HEK293 (cell line): Measurements from ENCODE around the gene GGTLC2.

Experiments
- CTCF ChIA-PET: fragments of 350-600 bp; formaldehyde crosslinking; extraction: SDS; loops from one replicate; lab custom pipeline; 2021; ENCODE audit warnings: antibody characterized with exemption; lab: Yijun Ruan, JAX
- POLR2A ChIA-PET: fragments of 300-600 bp; formaldehyde crosslinking; extraction: SDS; loops from one replicate; lab custom pipeline; 2020; ENCODE audit warnings: antibody characterized with exemption, inconsistent platforms; lab: Yijun Ruan, JAX
- H3K27ac ChIP-seq: fragments of 200-500 bp; sonication (Bioruptor generic); 2 replicates; pipeline ENCODE4 v1.5.1; 2014; ENCODE audit warnings: low read depth, low read length, control low read depth, inconsistent platforms; ENCODE audit errors: extremely low read depth
- H3K36me3 ChIP-seq, 2 experiments: fragments of 200-500 bp in 1 of 2; sonication (Bioruptor generic) in 1 of 2; 1 replicate in 1 of 2; 2 replicates in 1 of 2; pipeline ENCODE4 v1.5.1; 2014 to 2017; ENCODE audit warnings: inconsistent platforms in 2 of 2, low read length in 2 of 2; ENCODE audit not compliant: control insufficient read depth in 2 of 2, insufficient read depth in 1 of 2
- H3K4me1 ChIP-seq: fragments of 200-500 bp; sonication (Bioruptor generic); 2 replicates; pipeline ENCODE4 v1.5.1; 2014; ENCODE audit warnings: mild to moderate bottlenecking, low read length, inconsistent platforms; ENCODE audit not compliant: control insufficient read depth, insufficient read depth
- H3K4me3 ChIP-seq: 2 replicates; pipeline ENCODE4 v1.5.1; 2011; ENCODE audit warnings: low read depth, mild to moderate bottlenecking, control low read depth, low read length, moderate library complexity
- H3K9me3 ChIP-seq: fragments of 200-500 bp; sonication (Bioruptor generic); 2 replicates; pipeline ENCODE4 v1.5.1; 2014; ENCODE audit warnings: low read depth, low read length, inconsistent platforms; ENCODE audit not compliant: control insufficient read depth, insufficient read depth
- HIC1 ChIP-seq: fragments of 450-650 bp; formaldehyde crosslinking; IDR thresholded peaks from 2 replicates; pipeline ENCODE4 v1.5.1; 2016; ENCODE audit warnings: missing biosample characterization, missing genetic modification characterization
- KLF7 ChIP-seq: fragments of 450-650 bp; formaldehyde crosslinking; IDR thresholded peaks from 2 replicates; pipeline ENCODE4 v1.5.1; 2016; ENCODE audit warnings: missing biosample characterization, missing genetic modification characterization, borderline replicate concordance
- MYNN ChIP-seq: fragments of 450-650 bp; formaldehyde crosslinking; IDR thresholded peaks from 2 replicates; pipeline ENCODE4 v1.5.1; 2016; ENCODE audit warnings: missing biosample characterization, missing genetic modification characterization, borderline replicate concordance
- PRDM10 ChIP-seq: fragments of 450-650 bp; formaldehyde crosslinking; IDR thresholded peaks from 2 replicates; pipeline ENCODE4 v1.5.1; 2016; ENCODE audit warnings: missing biosample characterization, missing genetic modification characterization
- ZBTB11 ChIP-seq: fragments of 450-650 bp; formaldehyde crosslinking; conservative IDR thresholded peaks from 2 replicates; pipeline ENCODE4 v1.5.1; 2016; ENCODE audit warnings: low read depth, missing biosample characterization, missing genetic modification characterization
- ZFP3 ChIP-seq: fragments of 450-650 bp; formaldehyde crosslinking; IDR thresholded peaks from 2 replicates; pipeline ENCODE4 v1.5.1; 2016; ENCODE audit warnings: low read depth, missing biosample characterization, missing genetic modification characterization
- ZNF146 ChIP-seq: fragments of 450-650 bp; formaldehyde crosslinking; IDR thresholded peaks from 2 replicates; pipeline ENCODE4 v1.5.1; 2016; ENCODE audit warnings: missing biosample characterization, missing genetic modification characterization
- ZNF18 ChIP-seq: fragments of 450-650 bp; formaldehyde crosslinking; IDR thresholded peaks from 2 replicates; pipeline ENCODE4 v1.5.1; 2016; ENCODE audit warnings: missing biosample characterization, missing genetic modification characterization
- ZNF549 ChIP-seq: fragments of 450-650 bp; IDR thresholded peaks from 2 replicates; pipeline ENCODE4 v1.5.1; 2018; ENCODE audit warnings: missing biosample characterization, missing genetic modification characterization, mild to moderate bottlenecking, inconsistent platforms, moderate library complexity
- ZNF629 ChIP-seq: fragments of 450-650 bp; formaldehyde crosslinking; IDR thresholded peaks from 2 replicates; pipeline ENCODE4 v1.5.1; 2017; ENCODE audit warnings: missing biosample characterization, missing genetic modification characterization
- ZNF645 ChIP-seq: fragments of 450-650 bp; formaldehyde crosslinking; IDR thresholded peaks from 2 replicates; pipeline ENCODE4; 2016; ENCODE audit warnings: missing biosample characterization, missing genetic modification characterization
- ZNF670 ChIP-seq: fragments of 450-650 bp; formaldehyde crosslinking; IDR thresholded peaks from 2 replicates; pipeline ENCODE4 v1.5.1; 2016; ENCODE audit warnings: missing biosample characterization, missing genetic modification characterization, low read depth
- ZNF785 ChIP-seq: fragments of 450-650 bp; formaldehyde crosslinking; IDR thresholded peaks from 2 replicates; pipeline ENCODE4 v1.5.1; 2016; ENCODE audit warnings: missing biosample characterization, missing genetic modification characterization
- ZSCAN23 ChIP-seq: fragments of 450-650 bp; formaldehyde crosslinking; IDR thresholded peaks from 2 replicates; pipeline ENCODE4 v1.5.1; 2016; ENCODE audit warnings: missing biosample characterization, missing genetic modification characterization
- ZSCAN4 ChIP-seq: fragments of 450-650 bp; formaldehyde crosslinking; IDR thresholded peaks from 2 replicates; pipeline ENCODE4 v1.5.1; 2017; ENCODE audit warnings: missing biosample characterization, missing genetic modification characterization
- ZXDB ChIP-seq: fragments of 450-650 bp; formaldehyde crosslinking; IDR thresholded peaks from 2 replicates; pipeline ENCODE4 v1.5.1; 2016; ENCODE audit warnings: missing biosample characterization, missing genetic modification characterization

The GGTLC2 gene

GRCh38 chr22:22682807-22683667, 38.6 kb downstream of the GGTLC2 start:
- Histone ChIP-seq H3K4me1 (no peaks in the 10 kb centered on the region), H3K9me3 (no peaks in the 10 kb centered on the region), H3K27ac (no peak overlapping the region), H3K36me3 (no peaks in the 10 kb centered on the region), H3K4me3 (no peak overlapping the region)
- CTCF ChIA-PET, result interaction anchor here (0.6 to 4.5 kb wide), 9 partner anchors 10 to 219 kb away, joined by 3 to 88 read pairs (median 5); no protein-coding TSS in a partner anchor
- POLR2A ChIA-PET, result no interaction called here
- TF ChIP-seq ZNF670 (tag by site-specific recombination), result no peak
- peak; percentile 95 for TF ChIP-seq ZSCAN4 (tag by site-specific recombination)
- no peak for TF ChIP-seq MYNN (tag by site-specific recombination)

GRCh38 chr22:22683668-22684361, 39.4 kb downstream of the GGTLC2 start:
- H3K9me3 ChIP-seq, result no peaks in the 10 kb centered on the region
- no peak overlapping the region for H3K27ac ChIP-seq
- ChIA-PET POLR2A (no interaction called here), CTCF (interaction anchor here (0.6 to 4.5 kb wide), 20 partner anchors 9 to 253 kb away, joined by 3 to 88 read pairs (median 6); no protein-coding TSS in a partner anchor)
- no peaks in the 10 kb centered on the region for H3K36me3 ChIP-seq
- H3K4me3 ChIP-seq, result no peak overlapping the region
- TF ChIP-seq ZNF146 (no peak), ZSCAN23 (no peak), ZNF18 (tag by site-specific recombination) (no peak), ZNF549 (tag by site-specific recombination) (no peak), ZFP3 (tag by site-specific recombination) (no peak), ZNF645 (tag by site-specific recombination) (no peak), ZBTB11 (tag by site-specific recombination) (no peak), KLF7 (no peak), HIC1 (tag by site-specific recombination) (no peak), ZXDB (tag by site-specific recombination) (no peak), ZNF785 (tag by site-specific recombination) (no peak), ZNF629 (no peak), PRDM10 (tag by site-specific recombination) (no peak)
- H3K4me1 ChIP-seq, result no peaks in the 10 kb centered on the region
